GM23338 (cell line): ENCODE data around the gene SGSM1. TPM values are rescaled to one million over a fixed set of nuclear protein-coding genes. Genes with fewer than 3 reads are reported as not detected.

ENCODE experiments used
- ATAC-seq: fragments of 200-7000 bp; cut with Tn5 transposase; 3 replicates; pipeline ENCODE4 v1.9.1; 2020
- DNase-seq: peaks from one replicate; pipeline ENCODE4 v3.0.0-alpha.2; 2015; ENCODE audit warnings: low spot score
- H2AFZ ChIP-seq: fragments of 200-600 bp; sonication (generic); 2 replicates; pipeline ENCODE4 v1.8.0; 2016; ENCODE audit warnings: antibody characterized with exemption, mild to moderate bottlenecking, moderate library complexity
- H3F3A ChIP-seq: fragments of 200-600 bp; sonication (generic); replicated peaks from 2 replicates; pipeline ENCODE4 v1.8.0; 2017; ENCODE audit warnings: antibody characterized with exemption, mixed run types, low read depth
- H3K27ac ChIP-seq: fragments of 200-600 bp; sonication (generic); 2 replicates; pipeline ENCODE4 v1.6.1; 2016; ENCODE audit warnings: low read depth
- H3K27me3 ChIP-seq: fragments of 200-600 bp; sonication (generic); 2 replicates; pipeline ENCODE4 v1.8.0; 2016; ENCODE audit warnings: mild to moderate bottlenecking, mixed run types, moderate library complexity; ENCODE audit not compliant: insufficient read depth
- H3K36me3 ChIP-seq: fragments of 200-600 bp; sonication (generic); 2 replicates; pipeline ENCODE4 v1.8.0; 2016; ENCODE audit warnings: mild to moderate bottlenecking; ENCODE audit not compliant: insufficient read depth
- H3K4me1 ChIP-seq: fragments of 200-600 bp; sonication (generic); 2 replicates; pipeline ENCODE4 v1.8.0; 2016; ENCODE audit warnings: mild to moderate bottlenecking, moderate library complexity; ENCODE audit not compliant: insufficient read depth
- H3K4me2 ChIP-seq: fragments of 200-600 bp; sonication (generic); 2 replicates; pipeline ENCODE4 v1.7.1; 2017; ENCODE audit warnings: mixed run types
- H3K4me3 ChIP-seq: fragments of 200-600 bp; sonication (generic); 2 replicates; pipeline ENCODE4 v1.6.1; 2016; ENCODE audit warnings: mixed run types
- H3K79me2 ChIP-seq: fragments of 200-600 bp; sonication (generic); replicated peaks from 2 replicates; pipeline ENCODE4 v1.8.0; 2017; ENCODE audit warnings: mild to moderate bottlenecking; ENCODE audit not compliant: insufficient read depth
- H3K9me2 ChIP-seq: fragments of 200-600 bp; sonication (generic); 2 replicates; pipeline ENCODE4 v1.8.0; 2017; ENCODE audit not compliant: insufficient read depth
- H4K20me1 ChIP-seq: fragments of 200-600 bp; sonication (generic); replicated peaks from 2 replicates; pipeline ENCODE4 v1.8.0; 2017; ENCODE audit warnings: mild to moderate bottlenecking; ENCODE audit not compliant: insufficient read depth
- H3K27ac Mint-ChIP-seq: 2 replicates; pipeline ENCODE4 v1.8.0; 2020; ENCODE audit warnings: inconsistent platforms, mild to moderate bottlenecking, moderate library complexity, mixed read lengths
- H3K27me3 Mint-ChIP-seq: 3 replicates; pipeline ENCODE4 v1.8.0; 2022; ENCODE audit warnings: low read depth, mild to moderate bottlenecking, moderate library complexity, mixed read lengths, inconsistent platforms; ENCODE audit not compliant: insufficient read depth, poor library complexity
- H3K36me3 Mint-ChIP-seq: 3 replicates; pipeline ENCODE4 v1.8.0; 2021; ENCODE audit warnings: low read depth, mild to moderate bottlenecking, inconsistent platforms, moderate library complexity, mixed read lengths
- H3K4me1 Mint-ChIP-seq: 3 replicates; pipeline ENCODE4 v1.8.0; 2020; ENCODE audit warnings: mild to moderate bottlenecking, inconsistent platforms, mixed read lengths
- H3K4me3 Mint-ChIP-seq: 3 replicates; pipeline ENCODE4 v1.8.0; 2021; ENCODE audit warnings: moderate library complexity, mild to moderate bottlenecking, inconsistent platforms, mixed read lengths
- H3K9me3 Mint-ChIP-seq: 3 replicates; pipeline ENCODE4 v1.8.0; 2020; ENCODE audit warnings: moderate library complexity, mild to moderate bottlenecking, inconsistent platforms, mixed read lengths
- CREB1 ChIP-seq: fragments of 250-450 bp; sonication (Bioruptor Pico); IDR thresholded peaks from 2 replicates; pipeline ENCODE4 v1.5.0; 2020; ENCODE audit warnings: low read depth, mild to moderate bottlenecking, moderate library complexity
- NANOG ChIP-seq: IDR thresholded peaks from 2 replicates; pipeline ENCODE4 v1.6.1; 2016; ENCODE audit warnings: antibody characterized with exemption, borderline replicate concordance
- ZNF331 ChIP-seq: fragments of 250-450 bp; sonication (Bioruptor Pico); IDR thresholded peaks from 2 replicates; pipeline ENCODE4 v1.5.0; 2020; ENCODE audit warnings: low read depth, mild to moderate bottlenecking, moderate library complexity
- polyA plus RNA-seq: library from polyadenylated mRNA; unstranded; fragments of >200 nt; fragmentation: Nextera tagmentation; extraction: Ambion mirVana; gene quantifications from 2 replicates; pipeline ENCODE4 v1.2.1, GENCODE V29; 2016
- total RNA-seq: library from RNA; depleted of rRNA; stranded (reverse); fragments of >200 nt; shearing (Covaris generic); gene quantifications from 2 replicates; pipeline ENCODE4 v1.2.3, GENCODE V29; 2014
- TF ChIP-seq, protein P1 (sequence below): fragments of 250-450 bp; sonication (Bioruptor Pico); IDR thresholded peaks from 2 replicates; pipeline ENCODE4 v1.5.0; 2020; ENCODE audit warnings: mild to moderate bottlenecking, moderate library complexity
- TF ChIP-seq, protein P2 (sequence below): IDR thresholded peaks from one replicate; pipeline ENCODE4 v1.6.1; 2018; ENCODE audit warnings: antibody characterized with exemption; ENCODE audit not compliant: unreplicated experiment
- TF ChIP-seq, protein P3 (sequence below), 2 experiments: fragments of 200-600 bp in 1 of 2; sonication (generic) in 1 of 2; conservative IDR thresholded peaks; 2 replicates each; pipeline versions ENCODE4 v1.5.1 to v1.6.1; 2016 to 2017; ENCODE audit warnings: antibody characterized with exemption in 2 of 2, low read depth in 2 of 2, mild to moderate bottlenecking in 2 of 2, moderate library complexity in 1 of 2

Gene SGSM1
- total and polyA plus RNA-seq, 2 experiments from 2014 or later, result 4.7 to 5.4 TPM

DNA sequence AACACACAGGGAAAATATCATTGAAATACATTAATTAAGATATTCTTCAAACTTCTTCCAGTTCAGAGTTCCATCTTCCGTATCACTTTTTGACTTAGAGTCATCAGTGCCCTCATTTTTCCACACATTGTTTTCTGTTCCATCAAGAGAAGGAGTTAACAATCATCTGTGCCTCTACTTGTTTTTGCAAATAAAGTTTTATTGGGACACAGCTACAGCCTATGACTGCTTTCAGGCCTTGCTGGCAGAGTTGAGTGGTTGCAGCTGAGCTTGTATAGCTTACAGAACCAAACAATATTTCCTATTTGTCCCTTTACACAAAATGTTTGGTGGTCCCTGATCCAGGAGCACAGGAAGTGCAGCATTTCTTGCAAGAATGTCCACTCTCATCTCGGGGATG lies 51.6 kb downstream of the SGSM1 start (continued):
- TF ChIP-seq, protein P1, sequence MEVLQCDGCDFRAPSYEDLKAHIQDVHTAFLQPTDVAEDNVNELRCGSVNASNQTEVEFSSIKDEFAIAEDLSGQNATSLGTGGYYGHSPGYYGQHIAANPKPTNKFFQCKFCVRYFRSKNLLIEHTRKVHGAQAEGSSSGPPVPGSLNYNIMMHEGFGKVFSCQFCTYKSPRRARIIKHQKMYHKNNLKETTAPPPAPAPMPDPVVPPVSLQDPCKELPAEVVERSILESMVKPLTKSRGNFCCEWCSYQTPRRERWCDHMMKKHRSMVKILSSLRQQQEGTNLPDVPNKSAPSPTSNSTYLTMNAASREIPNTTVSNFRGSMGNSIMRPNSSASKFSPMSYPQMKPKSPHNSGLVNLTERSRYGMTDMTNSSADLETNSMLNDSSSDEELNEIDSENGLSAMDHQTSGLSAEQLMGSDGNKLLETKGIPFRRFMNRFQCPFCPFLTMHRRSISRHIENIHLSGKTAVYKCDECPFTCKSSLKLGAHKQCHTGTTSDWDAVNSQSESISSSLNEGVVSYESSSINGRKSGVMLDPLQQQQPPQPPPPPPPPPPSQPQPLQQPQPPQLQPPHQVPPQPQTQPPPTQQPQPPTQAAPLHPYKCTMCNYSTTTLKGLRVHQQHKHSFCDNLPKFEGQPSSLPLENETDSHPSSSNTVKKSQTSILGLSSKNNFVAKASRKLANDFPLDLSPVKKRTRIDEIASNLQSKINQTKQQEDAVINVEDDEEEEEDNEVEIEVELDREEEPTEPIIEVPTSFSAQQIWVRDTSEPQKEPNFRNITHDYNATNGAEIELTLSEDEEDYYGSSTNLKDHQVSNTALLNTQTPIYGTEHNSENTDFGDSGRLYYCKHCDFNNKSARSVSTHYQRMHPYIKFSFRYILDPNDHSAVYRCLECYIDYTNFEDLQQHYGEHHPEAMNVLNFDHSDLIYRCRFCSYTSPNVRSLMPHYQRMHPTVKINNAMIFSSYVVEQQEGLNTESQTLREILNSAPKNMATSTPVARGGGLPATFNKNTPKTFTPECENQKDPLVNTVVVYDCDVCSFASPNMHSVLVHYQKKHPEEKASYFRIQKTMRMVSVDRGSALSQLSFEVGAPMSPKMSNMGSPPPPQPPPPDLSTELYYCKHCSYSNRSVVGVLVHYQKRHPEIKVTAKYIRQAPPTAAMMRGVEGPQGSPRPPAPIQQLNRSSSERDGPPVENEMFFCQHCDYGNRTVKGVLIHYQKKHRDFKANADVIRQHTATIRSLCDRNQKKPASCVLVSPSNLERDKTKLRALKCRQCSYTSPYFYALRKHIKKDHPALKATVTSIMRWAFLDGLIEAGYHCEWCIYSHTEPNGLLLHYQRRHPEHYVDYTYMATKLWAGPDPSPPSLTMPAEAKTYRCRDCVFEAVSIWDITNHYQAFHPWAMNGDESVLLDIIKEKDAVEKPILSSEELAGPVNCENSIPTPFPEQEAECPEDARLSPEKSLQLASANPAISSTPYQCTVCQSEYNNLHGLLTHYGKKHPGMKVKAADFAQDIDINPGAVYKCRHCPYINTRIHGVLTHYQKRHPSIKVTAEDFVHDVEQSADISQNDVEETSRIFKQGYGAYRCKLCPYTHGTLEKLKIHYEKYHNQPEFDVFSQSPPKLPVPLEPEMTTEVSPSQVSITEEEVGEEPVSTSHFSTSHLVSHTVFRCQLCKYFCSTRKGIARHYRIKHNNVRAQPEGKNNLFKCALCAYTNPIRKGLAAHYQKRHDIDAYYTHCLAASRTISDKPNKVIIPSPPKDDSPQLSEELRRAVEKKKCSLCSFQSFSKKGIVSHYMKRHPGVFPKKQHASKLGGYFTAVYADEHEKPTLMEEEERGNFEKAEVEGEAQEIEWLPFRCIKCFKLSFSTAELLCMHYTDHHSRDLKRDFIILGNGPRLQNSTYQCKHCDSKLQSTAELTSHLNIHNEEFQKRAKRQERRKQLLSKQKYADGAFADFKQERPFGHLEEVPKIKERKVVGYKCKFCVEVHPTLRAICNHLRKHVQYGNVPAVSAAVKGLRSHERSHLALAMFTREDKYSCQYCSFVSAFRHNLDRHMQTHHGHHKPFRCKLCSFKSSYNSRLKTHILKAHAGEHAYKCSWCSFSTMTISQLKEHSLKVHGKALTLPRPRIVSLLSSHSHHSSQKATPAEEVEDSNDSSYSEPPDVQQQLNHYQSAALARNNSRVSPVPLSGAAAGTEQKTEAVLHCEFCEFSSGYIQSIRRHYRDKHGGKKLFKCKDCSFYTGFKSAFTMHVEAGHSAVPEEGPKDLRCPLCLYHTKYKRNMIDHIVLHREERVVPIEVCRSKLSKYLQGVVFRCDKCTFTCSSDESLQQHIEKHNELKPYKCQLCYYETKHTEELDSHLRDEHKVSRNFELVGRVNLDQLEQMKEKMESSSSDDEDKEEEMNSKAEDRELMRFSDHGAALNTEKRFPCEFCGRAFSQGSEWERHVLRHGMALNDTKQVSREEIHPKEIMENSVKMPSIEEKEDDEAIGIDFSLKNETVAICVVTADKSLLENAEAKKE, result no peak
- TF ChIP-seq, protein P2, sequence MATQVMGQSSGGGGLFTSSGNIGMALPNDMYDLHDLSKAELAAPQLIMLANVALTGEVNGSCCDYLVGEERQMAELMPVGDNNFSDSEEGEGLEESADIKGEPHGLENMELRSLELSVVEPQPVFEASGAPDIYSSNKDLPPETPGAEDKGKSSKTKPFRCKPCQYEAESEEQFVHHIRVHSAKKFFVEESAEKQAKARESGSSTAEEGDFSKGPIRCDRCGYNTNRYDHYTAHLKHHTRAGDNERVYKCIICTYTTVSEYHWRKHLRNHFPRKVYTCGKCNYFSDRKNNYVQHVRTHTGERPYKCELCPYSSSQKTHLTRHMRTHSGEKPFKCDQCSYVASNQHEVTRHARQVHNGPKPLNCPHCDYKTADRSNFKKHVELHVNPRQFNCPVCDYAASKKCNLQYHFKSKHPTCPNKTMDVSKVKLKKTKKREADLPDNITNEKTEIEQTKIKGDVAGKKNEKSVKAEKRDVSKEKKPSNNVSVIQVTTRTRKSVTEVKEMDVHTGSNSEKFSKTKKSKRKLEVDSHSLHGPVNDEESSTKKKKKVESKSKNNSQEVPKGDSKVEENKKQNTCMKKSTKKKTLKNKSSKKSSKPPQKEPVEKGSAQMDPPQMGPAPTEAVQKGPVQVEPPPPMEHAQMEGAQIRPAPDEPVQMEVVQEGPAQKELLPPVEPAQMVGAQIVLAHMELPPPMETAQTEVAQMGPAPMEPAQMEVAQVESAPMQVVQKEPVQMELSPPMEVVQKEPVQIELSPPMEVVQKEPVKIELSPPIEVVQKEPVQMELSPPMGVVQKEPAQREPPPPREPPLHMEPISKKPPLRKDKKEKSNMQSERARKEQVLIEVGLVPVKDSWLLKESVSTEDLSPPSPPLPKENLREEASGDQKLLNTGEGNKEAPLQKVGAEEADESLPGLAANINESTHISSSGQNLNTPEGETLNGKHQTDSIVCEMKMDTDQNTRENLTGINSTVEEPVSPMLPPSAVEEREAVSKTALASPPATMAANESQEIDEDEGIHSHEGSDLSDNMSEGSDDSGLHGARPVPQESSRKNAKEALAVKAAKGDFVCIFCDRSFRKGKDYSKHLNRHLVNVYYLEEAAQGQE, result no peak

DNA sequence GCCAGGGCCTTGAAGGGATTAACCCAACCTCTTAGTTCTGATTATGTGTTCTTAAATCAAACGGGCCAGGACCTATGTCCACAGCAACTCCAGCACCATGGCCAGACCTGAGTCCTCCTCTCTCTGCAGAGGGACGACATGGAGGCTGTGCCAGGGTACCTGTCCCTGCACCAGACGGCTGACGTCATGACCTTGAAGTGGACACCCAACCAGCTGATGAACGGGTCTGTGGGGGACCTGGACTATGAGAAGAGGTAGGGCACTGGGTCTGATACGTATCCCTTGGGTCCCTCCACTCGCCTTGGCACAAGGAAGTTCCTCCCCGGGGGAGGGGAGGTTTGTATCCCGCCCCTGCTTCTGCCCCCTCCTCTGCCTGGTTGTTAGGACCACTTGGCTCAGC lies 53.6 kb downstream of the SGSM1 start:
- Histone ChIP-seq H3K4me3 (no peak overlapping the region), H4K20me1 (no peaks in the 10 kb centered on the region), H3K4me2 (no peak overlapping the region), H3K9me2 (no peaks in the 10 kb centered on the region), H3F3A (no peaks in the 10 kb centered on the region), H2AFZ (no peak overlapping the region), H3K27ac (no peak overlapping the region), H3K4me1 (no peaks in the 10 kb centered on the region), H3K79me2 (no peaks in the 10 kb centered on the region), H3K27me3 (no peaks in the 10 kb centered on the region), H3K36me3 (no peaks in the 10 kb centered on the region)
- Mint-ChIP-seq H3K36me3 (peaks cover 13% of the 10 kb centered on the region), H3K27me3 (peaks cover 9% of the 10 kb centered on the region), H3K9me3 (no peaks in the 10 kb centered on the region), H3K27ac (no peak overlapping the region), H3K4me3 (no peak overlapping the region), H3K4me1 (peaks cover 5% of the 10 kb centered on the region; the same call in 2 of the 3 replicates)
- ATAC-seq, result no peak
- no peak for DNase-seq
- TF ChIP-seq, protein P3, sequence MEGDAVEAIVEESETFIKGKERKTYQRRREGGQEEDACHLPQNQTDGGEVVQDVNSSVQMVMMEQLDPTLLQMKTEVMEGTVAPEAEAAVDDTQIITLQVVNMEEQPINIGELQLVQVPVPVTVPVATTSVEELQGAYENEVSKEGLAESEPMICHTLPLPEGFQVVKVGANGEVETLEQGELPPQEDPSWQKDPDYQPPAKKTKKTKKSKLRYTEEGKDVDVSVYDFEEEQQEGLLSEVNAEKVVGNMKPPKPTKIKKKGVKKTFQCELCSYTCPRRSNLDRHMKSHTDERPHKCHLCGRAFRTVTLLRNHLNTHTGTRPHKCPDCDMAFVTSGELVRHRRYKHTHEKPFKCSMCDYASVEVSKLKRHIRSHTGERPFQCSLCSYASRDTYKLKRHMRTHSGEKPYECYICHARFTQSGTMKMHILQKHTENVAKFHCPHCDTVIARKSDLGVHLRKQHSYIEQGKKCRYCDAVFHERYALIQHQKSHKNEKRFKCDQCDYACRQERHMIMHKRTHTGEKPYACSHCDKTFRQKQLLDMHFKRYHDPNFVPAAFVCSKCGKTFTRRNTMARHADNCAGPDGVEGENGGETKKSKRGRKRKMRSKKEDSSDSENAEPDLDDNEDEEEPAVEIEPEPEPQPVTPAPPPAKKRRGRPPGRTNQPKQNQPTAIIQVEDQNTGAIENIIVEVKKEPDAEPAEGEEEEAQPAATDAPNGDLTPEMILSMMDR (conservative IDR thresholded peaks at IDR 0.05; ENCODE audit: low read depth in 2 of 2), result no peak
- TF ChIP-seq ZNF331 (CRISPR knock-in tag) (no peak), NANOG (no peak), CREB1 (CRISPR knock-in tag) (no peak)
- TF ChIP-seq, protein P2, result no peak
